Chondrocyte (in vitro differentiated cells): ENCODE measurements around the gene SVOPL. TPM values are rescaled to one million over a fixed set of nuclear protein-coding genes. Genes with fewer than 3 reads are reported as not detected.

Experiments
- DNase-seq: peaks from one replicate; pipeline ENCODE4 v3.0.0; 2021; ENCODE audit warnings: mixed read lengths, low spot score
- H3K27ac Mint-ChIP-seq: one replicate; pipeline ENCODE4 v1.8.0; 2021; ENCODE audit warnings: mild to moderate bottlenecking, moderate library complexity, mixed read lengths; ENCODE audit not compliant: unreplicated experiment
- H3K27me3 Mint-ChIP-seq: 2 replicates; pipeline ENCODE4 v1.8.0; 2021; ENCODE audit warnings: low read depth, mixed read lengths
- H3K36me3 Mint-ChIP-seq: 2 replicates; pipeline ENCODE4 v1.8.0; 2021; ENCODE audit warnings: low read depth, mixed read lengths
- H3K4me1 Mint-ChIP-seq: 2 replicates; pipeline ENCODE4 v1.8.0; 2021; ENCODE audit warnings: low read depth, mild to moderate bottlenecking, mixed read lengths
- H3K4me3 Mint-ChIP-seq: one replicate; pipeline ENCODE4 v1.8.0; 2021; ENCODE audit warnings: mild to moderate bottlenecking, moderate library complexity, mixed read lengths; ENCODE audit not compliant: unreplicated experiment
- H3K9me3 Mint-ChIP-seq: 2 replicates; pipeline ENCODE4 v1.8.0; 2021; ENCODE audit warnings: low read depth, mixed read lengths
- CTCF ChIP-seq: fragments of 200-600 bp; sonication (generic); IDR thresholded peaks from 2 replicates; pipeline ENCODE4 v1.5.0; 2021; ENCODE audit warnings: antibody characterized with exemption, mild to moderate bottlenecking, moderate library complexity
- total RNA-seq: library from RNA; stranded (reverse); gene quantifications from 3 replicates; pipeline ENCODE4 v1.2.1, GENCODE V29; 2021

Gene SVOPL
- total RNA-seq, 1 donor from 2014 or later = not detected

GRCh38 chr7:138608275-138608674 is 92.9 kb downstream of the SVOPL start:
- H3K36me3 Mint-ChIP-seq = no peaks in the 10 kb centered on the region
- no peaks in the 10 kb centered on the region for H3K9me3 Mint-ChIP-seq
- TF ChIP-seq CTCF = no peak
- H3K4me1 Mint-ChIP-seq = peaks cover 36% of the 10 kb centered on the region
- H3K27me3 Mint-ChIP-seq = no peaks in the 10 kb centered on the region
- peak overlapping the region; percentile 85 for H3K27ac Mint-ChIP-seq
- no peak for DNase-seq
- peak overlapping the region; percentile 5 for H3K4me3 Mint-ChIP-seq

GRCh38 chr7:138607216-138608126 is 93.7 kb downstream of the SVOPL start:
- no peaks in the 10 kb centered on the region for H3K27me3 Mint-ChIP-seq
- H3K4me3 Mint-ChIP-seq = no peak overlapping the region
- no peak for TF ChIP-seq CTCF
- H3K4me1 Mint-ChIP-seq = peaks cover 35% of the 10 kb centered on the region
- DNase-seq = no peak
- peak overlapping the region; percentile 85 for H3K27ac Mint-ChIP-seq
- no peaks in the 10 kb centered on the region for H3K36me3 Mint-ChIP-seq
- H3K9me3 Mint-ChIP-seq = no peaks in the 10 kb centered on the region

- Mint-ChIP-seq H3K4me1 (peaks cover 35% of the 10 kb centered on the region), H3K27me3 (no peaks in the 10 kb centered on the region), H3K36me3 (no peaks in the 10 kb centered on the region), H3K9me3 (no peaks in the 10 kb centered on the region), H3K4me3 (no peak overlapping the region), H3K27ac (no peak overlapping the region)
- DNase-seq = no peak
- no peak for TF ChIP-seq CTCF
These were observed 94.9 kb downstream of the SVOPL start for GRCh38 chr7:138606236-138606635.

- Mint-ChIP-seq H3K27ac (no peak overlapping the region), H3K4me1 (peaks cover 20% of the 10 kb centered on the region), H3K36me3 (no peaks in the 10 kb centered on the region), H3K4me3 (no peak overlapping the region), H3K9me3 (no peaks in the 10 kb centered on the region), H3K27me3 (no peaks in the 10 kb centered on the region)
- DNase-seq = no peak
- no peak for TF ChIP-seq CTCF
These were observed 97.4 kb downstream of the SVOPL start for GRCh38 chr7:138603549-138604318.

- Mint-ChIP-seq H3K9me3 (no peaks in the 10 kb centered on the region), H3K36me3 (no peaks in the 10 kb centered on the region), H3K27me3 (no peaks in the 10 kb centered on the region), H3K4me3 (no peak overlapping the region), H3K27ac (no peak overlapping the region), H3K4me1 (peaks cover 7% of the 10 kb centered on the region)
- TF ChIP-seq CTCF = no peak
- no peak for DNase-seq
These were observed 98.7 kb downstream of the SVOPL start for GRCh38 chr7:138602451-138602850.
